HUES64 (cell line): Measurements from ENCODE around the gene ACIN1.
A peak's percentile ranks its signal among the peaks of the same experiment; 100 is the strongest.

Experiments used
- H3K27ac ChIP-seq: 2 replicates; pipeline ENCODE4 v1.7.0; 2013; ENCODE audit warnings: low read depth, low read length, inconsistent platforms
- H3K27me3 ChIP-seq: 2 replicates; pipeline ENCODE4 v1.6.1; 2013; ENCODE audit warnings: mild to moderate bottlenecking, low read length; ENCODE audit not compliant: insufficient read depth
- H3K36me3 ChIP-seq: 2 replicates; pipeline ENCODE4 v1.6.1; 2013; ENCODE audit warnings: mild to moderate bottlenecking, low read length; ENCODE audit not compliant: insufficient read depth
- H3K4me1 ChIP-seq: 2 replicates; pipeline ENCODE4 v1.6.1; 2013; ENCODE audit warnings: mild to moderate bottlenecking, low read length, moderate library complexity; ENCODE audit not compliant: insufficient read depth
- H3K4me3 ChIP-seq: 2 replicates; pipeline ENCODE4 v1.5.1; 2013; ENCODE audit warnings: mild to moderate bottlenecking, low read length, moderate library complexity
- H3K9ac ChIP-seq: 2 replicates; pipeline ENCODE4 v1.6.1; 2013; ENCODE audit warnings: mild to moderate bottlenecking, low read depth, low read length
- H3K9me3 ChIP-seq: 2 replicates; pipeline ENCODE4 v1.6.1; 2013; ENCODE audit warnings: low read depth, low read length; ENCODE audit not compliant: insufficient read depth
- WGBS: fragments of 150-250, 120-280 bp; methylation state at CpG from one replicate; pipeline ENCODE4 v1.1.7; 2013; ENCODE audit warnings: missing lambda C conversion rate; 5-methylcytosine and 5-hydroxymethylcytosine counted together

The ACIN1 gene

DNA sequence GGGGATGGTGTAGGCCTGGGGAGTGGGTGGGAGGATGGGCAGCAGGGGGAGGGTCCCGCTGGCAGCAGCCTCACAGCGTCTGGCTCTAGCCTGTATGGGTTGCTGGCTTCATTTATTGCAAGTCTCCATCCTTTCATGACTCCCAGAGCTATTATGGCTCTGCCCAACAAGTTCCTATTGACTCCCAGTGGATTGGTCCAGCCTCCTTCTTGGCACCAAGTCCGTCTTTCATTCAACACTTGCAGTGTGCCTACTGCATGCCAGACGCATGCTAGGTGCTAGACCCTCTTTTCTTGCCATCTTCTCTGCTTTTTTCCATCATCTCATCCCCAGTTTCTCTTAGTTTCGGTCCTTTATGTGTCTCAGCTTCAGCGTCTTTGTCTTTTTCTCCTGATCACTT lies 51.8 kb downstream of the ACIN1 start:
- WGBS = 93% methylated on average over 6 of the region's 6 CpGs
- Histone ChIP-seq H3K9ac (no peak overlapping the region), H3K36me3 (no peaks in the 10 kb centered on the region), H3K27me3 (no peaks in the 10 kb centered on the region), H3K27ac (no peak overlapping the region), H3K4me1 (no peaks in the 10 kb centered on the region), H3K9me3 (no peaks in the 10 kb centered on the region), H3K4me3 (no peak overlapping the region)

DNA sequence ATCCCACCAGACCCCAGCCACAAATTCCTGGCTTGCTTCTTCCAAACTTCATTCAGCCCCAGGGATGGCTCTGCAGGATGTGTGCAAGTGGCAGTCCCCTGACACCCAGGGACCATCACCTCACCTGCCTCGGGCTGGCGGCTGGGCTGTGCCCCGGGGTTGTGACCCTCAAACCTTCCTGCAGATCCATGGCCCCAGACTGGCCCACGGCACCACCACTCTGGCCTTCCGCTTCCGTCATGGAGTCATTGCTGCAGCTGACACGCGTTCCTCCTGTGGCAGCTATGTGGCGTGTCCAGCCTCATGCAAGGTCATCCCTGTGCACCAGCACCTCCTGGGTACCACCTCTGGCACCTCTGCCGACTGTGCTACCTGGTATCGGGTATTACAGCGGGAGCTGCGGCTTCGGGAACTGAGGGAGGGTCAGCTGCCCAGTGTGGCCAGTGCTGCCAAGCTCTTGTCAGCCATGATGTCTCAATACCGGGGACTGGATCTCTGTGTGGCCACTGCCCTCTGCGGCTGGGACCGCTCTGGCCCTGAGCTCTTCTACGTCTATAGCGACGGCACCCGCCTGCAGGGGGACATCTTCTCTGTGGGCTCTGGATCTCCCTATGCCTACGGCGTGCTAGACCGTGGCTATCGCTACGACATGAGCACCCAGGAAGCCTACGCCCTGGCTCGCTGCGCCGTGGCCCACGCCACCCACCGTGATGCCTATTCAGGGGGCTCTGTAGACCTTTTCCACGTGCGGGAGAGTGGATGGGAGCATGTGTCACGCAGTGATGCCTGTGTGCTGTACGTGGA lies 52.6 kb downstream of the ACIN1 start, which contains the start of gene PSMB11:
PSMB11 (plus strand) TSS at position 51 of the 804 bp plus-strand sequence; CDS start at position 65, 14 bp downstream.
- no peaks in the 10 kb centered on the region for H3K36me3 ChIP-seq
- H3K9me3 ChIP-seq = no peaks in the 10 kb centered on the region
- no peak within 1 kb of the TSS for H3K9ac ChIP-seq
- no peaks in the 10 kb centered on the region for H3K27me3 ChIP-seq
- H3K27ac ChIP-seq = no peak within 1 kb of the TSS
- no peak within 1 kb of the TSS for H3K4me3 ChIP-seq
- no peaks in the 10 kb centered on the region for H3K4me1 ChIP-seq
- WGBS = 94% methylated on average over 36 of the region's 36 CpGs

DNA sequence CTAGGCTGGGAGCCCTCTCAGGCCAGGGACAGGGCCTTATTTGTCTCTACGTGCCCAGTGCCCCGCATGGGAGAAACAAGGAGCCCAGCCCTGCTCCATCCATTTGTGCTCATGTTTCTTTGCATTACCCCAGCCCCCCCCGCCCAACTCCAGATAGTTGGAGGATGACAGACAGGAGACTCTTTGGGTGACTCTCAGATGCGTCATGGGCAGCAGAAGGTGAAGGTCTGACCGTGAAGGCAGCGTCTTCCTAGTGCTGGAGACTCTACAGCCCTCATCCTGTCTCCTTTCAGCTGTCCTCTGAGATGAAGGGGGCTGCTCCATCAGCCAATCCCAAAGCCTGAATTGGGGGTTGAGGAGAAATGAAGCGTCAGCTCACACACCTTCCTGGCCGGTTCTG lies 53.2 kb downstream of the ACIN1 start:
- no peaks in the 10 kb centered on the region for H3K9me3 ChIP-seq
- no peak overlapping the region for H3K27ac ChIP-seq
- no peaks in the 10 kb centered on the region for H3K36me3 ChIP-seq
- 93% methylated on average over 8 of the region's 8 CpGs for WGBS
- no peak overlapping the region for H3K4me3 ChIP-seq
- no peak overlapping the region for H3K9ac ChIP-seq
- no peaks in the 10 kb centered on the region for H3K4me1 ChIP-seq
- H3K27me3 ChIP-seq = no peaks in the 10 kb centered on the region

GRCh38 chr14:23040100-23040499 lies 54.8 kb downstream of the ACIN1 start:
- Histone ChIP-seq H3K4me3 (no peak overlapping the region), H3K9me3 (no peaks in the 10 kb centered on the region), H3K36me3 (no peaks in the 10 kb centered on the region), H3K4me1 (peaks cover 6% of the 10 kb centered on the region; the same call in 1 of the 2 replicates), H3K27me3 (no peaks in the 10 kb centered on the region), H3K9ac (no peak overlapping the region), H3K27ac (no peak overlapping the region)
- 89% methylated on average over 4 of the region's 4 CpGs for WGBS

DNA sequence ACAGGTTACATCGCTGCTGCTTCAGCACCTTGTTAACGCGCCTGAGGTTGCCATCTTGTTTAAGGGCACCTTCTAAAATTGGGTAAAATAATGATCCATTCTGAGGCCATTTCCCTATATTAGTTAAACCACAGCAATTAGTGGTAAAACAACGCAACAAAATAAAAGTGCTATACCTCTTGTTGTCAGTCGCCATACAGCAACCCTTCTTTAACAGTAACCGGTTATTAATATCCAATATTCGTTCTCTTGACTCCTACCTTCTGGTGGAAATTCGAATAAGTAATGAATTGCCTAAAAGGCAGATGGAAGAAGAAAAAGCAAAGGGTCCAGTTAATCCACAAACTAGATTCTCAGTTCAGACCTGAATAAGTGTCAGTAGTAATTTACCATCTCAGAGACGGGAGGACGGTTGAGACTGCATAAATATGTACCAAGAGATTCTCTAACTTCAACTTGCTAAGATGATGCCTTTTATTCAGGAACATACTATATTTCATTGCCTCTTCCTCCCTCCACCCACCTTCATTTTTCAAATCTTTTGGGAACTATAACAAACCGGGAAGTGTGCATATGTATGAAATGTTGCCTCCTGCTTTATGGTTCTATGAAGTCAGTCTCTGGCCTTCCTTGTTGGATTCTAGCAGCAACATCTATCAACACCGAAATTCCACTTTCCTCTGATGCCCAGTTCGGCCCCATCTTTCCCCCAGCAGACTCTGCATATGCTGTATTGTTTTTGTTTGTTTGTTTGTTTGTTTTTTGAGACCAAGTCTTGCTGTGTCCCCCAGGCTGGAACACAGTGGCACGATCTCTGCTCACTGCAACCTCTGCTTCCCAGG lies 59.4 kb downstream of the ACIN1 start:
- Histone ChIP-seq H3K36me3 (peaks cover 28% of the 10 kb centered on the region), H3K27me3 (no peaks in the 10 kb centered on the region), H3K9me3 (no peaks in the 10 kb centered on the region), H3K4me3 (peak overlapping the region; percentile 89), H3K27ac (peak overlapping the region; percentile 96), H3K9ac (peak overlapping the region; percentile 94), H3K4me1 (peaks cover 14% of the 10 kb centered on the region)
- 72% methylated on average over 14 of the region's 14 CpGs for WGBS

DNA sequence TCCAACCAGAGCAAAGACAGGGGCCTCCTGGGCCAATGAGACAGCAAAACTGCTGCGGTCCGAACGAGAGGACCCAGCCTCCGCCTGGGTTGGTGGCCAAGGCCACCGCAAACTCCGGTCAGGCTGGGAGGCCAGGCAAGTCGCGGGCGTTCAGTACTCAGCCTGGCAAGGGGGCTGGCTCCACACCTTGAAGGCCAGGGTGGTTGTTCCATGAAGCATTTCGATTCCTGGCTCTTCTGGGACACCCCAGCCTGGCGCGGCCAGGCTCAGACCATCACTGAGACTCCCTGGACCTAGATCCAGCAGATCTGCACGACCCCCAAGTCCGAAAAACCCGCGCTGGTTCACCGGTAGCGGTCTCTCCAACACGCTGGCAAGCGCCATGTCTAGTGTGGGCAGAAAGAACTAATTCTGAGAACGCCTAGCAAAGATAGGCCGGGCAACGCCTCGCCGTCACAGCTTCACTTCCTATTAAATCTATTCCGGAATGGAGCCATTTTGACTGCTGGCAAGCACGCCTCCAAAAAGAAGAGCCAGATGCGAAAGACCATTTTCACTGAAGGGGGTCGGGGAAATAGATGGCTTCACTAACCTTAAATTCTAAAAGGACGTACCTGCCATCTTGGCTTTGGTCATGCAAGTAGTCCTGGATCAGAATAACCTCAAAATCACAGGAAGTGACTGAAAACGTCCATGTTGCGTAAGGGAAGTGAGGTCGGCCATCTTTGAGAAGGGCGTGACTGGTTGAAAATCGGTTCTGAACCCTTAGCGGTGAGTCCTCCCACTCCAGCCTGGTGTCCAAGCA lies 60.2 kb downstream of the ACIN1 start, which contains the start of gene PSMB5:
PSMB5 (minus strand) TSS at position 403 of the 805 bp plus-strand sequence; CDS start at position 384, 19 bp downstream.
- Histone ChIP-seq H3K9me3 (no peaks in the 10 kb centered on the region), H3K36me3 (peaks cover 31% of the 10 kb centered on the region), H3K27ac (peak within 1 kb of the TSS; percentile 96), H3K4me1 (peaks cover 14% of the 10 kb centered on the region), H3K4me3 (peak within 1 kb of the TSS; percentile 89), H3K9ac (peak within 1 kb of the TSS; percentile 94), H3K27me3 (no peaks in the 10 kb centered on the region)
- WGBS = under 1% methylated on average over 36 of the region's 36 CpGs

DNA sequence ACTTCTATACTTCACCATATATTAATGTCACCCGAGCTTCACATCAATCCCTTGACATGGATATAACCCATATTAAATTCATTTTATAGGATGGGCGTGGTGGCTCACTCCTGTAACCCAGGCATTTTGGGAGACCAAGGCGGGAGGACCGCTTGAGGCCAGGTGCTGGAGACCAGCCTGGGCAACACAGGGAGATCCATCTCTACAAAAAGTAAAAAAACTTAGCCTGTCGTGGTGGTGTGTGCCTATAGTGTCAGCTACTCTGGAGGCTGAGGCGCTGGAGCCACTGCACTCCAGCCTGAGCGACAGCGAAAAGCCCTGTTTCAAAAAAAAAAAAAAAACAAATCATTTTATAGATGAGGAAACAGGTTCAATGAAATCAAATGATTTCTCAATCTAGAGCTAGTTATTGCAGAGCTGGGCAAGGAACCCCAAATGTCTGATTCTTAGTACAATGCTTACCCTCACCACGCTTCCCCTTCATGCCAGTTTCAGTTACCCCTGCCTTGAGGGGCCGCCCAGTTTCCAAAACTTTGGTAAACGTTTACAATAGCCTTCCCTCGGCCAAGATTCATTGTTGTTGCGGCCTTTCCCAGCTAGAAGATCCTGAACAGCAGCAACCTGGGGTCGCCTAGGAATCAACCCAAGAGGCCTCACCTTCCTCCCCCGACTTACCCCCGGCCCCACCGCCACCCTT lies 61.0 kb downstream of the ACIN1 start:
- Histone ChIP-seq H3K9ac (peak overlapping the region; percentile 94), H3K27me3 (no peaks in the 10 kb centered on the region), H3K36me3 (peaks cover 37% of the 10 kb centered on the region), H3K4me1 (peaks cover 14% of the 10 kb centered on the region), H3K9me3 (no peaks in the 10 kb centered on the region), H3K4me3 (peak overlapping the region; percentile 89), H3K27ac (peak overlapping the region; percentile 96)
- WGBS = 38% methylated on average over 15 of the region's 17 CpGs

DNA sequence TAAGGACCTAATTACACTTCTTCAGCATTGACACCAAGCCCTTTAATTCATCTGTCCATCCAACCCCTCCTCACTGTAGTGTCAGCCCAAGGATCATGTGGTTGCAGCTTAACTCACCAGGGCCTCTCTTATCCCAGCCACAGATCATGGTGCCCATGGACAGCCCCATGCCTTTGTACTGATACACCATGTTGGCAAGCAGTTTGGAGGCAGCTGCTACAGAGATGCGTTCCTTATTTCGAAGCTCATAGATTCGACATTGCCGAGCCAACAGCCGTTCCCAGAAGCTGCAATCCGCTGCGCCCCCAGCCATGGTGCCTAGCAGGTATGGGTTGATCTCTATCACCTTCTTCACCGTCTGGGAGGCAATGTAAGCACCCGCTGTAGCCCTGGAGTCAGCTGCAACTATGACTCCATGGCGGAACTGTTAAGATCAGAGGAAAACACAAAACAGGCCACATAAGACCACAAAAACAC lies 61.6 kb downstream of the ACIN1 start:
- 96% methylated on average over 10 of the region's 10 CpGs for WGBS
- H3K27ac ChIP-seq = no peak overlapping the region
- peaks cover 44% of the 10 kb centered on the region for H3K36me3 ChIP-seq
- peaks cover 14% of the 10 kb centered on the region for H3K4me1 ChIP-seq
- peak overlapping the region; percentile 89 for H3K4me3 ChIP-seq
- no peaks in the 10 kb centered on the region for H3K27me3 ChIP-seq
- H3K9me3 ChIP-seq = no peaks in the 10 kb centered on the region
- H3K9ac ChIP-seq = peak overlapping the region; percentile 94; the same call in 1 of the 2 replicates

DNA sequence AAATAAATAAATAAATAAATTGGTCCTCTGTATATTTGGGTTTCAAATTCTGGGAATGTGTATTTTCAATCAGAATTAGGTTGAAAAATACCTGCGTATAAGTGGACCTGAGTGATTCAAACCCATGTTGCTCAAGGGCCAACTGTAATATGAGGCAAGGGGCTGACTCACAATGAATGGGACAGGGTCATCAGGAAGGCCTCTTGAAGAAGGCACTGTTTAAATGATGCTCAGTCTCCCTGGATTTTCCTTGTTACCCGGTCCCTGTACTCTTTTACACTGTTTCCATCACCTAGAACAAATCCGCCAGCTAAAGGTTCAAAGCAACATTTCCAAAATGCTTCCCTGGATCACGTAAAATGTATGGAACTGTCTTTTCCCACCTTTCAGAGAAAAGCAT lies 64.0 kb downstream of the ACIN1 start:
- no peak overlapping the region for H3K27ac ChIP-seq
- no peak overlapping the region for H3K4me3 ChIP-seq
- no peak overlapping the region for H3K9ac ChIP-seq
- H3K4me1 ChIP-seq = peaks cover 15% of the 10 kb centered on the region
- H3K9me3 ChIP-seq = no peaks in the 10 kb centered on the region
- 96% methylated on average over 4 of the region's 4 CpGs for WGBS
- peaks cover 55% of the 10 kb centered on the region for H3K36me3 ChIP-seq
- no peaks in the 10 kb centered on the region for H3K27me3 ChIP-seq

DNA sequence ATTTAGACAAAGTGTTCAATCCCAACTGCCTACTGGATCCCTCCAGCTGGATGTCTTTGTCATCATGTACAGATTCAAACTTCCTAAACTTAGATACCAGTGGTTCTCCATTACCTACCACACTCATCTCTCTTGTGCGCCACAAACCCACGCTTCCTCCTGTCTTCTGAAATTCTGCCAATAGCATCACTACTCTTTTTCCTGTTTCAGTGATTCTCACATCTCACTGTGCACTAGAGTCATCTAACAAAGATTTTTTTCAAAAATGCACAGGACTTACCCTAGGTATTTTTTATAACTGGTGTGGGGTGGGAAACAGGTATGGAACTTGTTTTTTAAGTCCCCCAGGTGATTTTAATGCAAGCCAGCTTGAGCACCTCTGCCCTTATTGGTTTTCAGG lies 66.1 kb downstream of the ACIN1 start:
- 94% methylated on average over 2 of the region's 2 CpGs for WGBS
- Histone ChIP-seq H3K4me1 (peaks cover 15% of the 10 kb centered on the region), H3K9me3 (no peaks in the 10 kb centered on the region), H3K27ac (no peak overlapping the region), H3K9ac (no peak overlapping the region), H3K4me3 (no peak overlapping the region), H3K36me3 (peaks cover 72% of the 10 kb centered on the region), H3K27me3 (no peaks in the 10 kb centered on the region)
